HG03097 (cell line): ENCODE data around the gene COL20A1.

Experiments used
- ATAC-seq: cut with Tn5 transposase; IDR thresholded peaks from one replicate; pipeline ENCODE4 v1.9.1; 2021; ENCODE audit not compliant: unreplicated experiment, low FRiP score

The COL20A1 gene

DNA sequence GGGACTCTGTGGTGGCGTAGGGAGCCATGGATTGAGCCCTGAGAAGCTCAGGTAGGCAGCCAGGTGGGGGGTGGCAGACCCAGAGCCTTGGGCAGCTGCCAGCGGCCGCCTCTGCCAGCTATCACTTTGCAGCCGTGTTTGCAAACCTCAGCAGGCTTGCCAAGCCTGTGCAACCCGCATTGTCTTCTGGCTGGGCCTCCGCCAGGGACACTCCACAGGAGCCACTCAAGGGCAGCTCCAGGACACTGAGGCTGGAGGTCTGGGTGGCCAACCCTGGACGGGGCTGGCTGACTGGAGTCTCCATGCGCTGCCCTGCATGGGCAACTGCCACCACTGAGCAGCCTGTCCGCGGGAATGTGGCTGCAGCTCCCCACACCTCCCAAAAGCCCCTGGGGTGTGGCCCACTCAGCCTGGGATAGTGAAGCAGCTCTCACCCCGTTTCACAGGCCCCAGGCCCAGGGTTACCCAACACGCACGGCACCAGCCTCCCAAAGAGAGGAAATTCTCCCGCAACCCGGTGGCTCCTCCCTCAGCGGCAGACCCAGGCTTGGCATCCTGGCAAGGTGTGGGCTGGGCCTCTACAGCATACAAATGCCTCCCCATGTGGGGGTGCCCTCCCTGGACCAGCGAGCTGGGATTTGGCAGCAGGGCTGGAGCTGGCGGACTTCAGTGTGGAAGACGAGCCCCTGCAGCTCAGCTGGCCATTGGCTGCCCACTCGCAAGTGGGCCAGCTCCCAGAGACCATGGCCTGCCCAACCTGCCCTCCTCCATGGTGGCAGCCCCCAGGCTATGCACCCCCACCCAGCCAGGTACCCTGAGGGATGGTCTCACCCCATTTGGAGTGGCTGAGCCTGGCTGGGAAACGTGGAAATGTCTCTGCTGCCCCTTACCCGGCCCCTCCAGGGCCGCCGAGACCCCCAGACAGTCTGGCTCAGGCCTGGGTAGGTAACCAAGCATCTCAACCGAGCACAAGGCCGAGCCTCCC lies 65.2 kb downstream of the COL20A1 start:
- ATAC-seq, result no peak

DNA sequence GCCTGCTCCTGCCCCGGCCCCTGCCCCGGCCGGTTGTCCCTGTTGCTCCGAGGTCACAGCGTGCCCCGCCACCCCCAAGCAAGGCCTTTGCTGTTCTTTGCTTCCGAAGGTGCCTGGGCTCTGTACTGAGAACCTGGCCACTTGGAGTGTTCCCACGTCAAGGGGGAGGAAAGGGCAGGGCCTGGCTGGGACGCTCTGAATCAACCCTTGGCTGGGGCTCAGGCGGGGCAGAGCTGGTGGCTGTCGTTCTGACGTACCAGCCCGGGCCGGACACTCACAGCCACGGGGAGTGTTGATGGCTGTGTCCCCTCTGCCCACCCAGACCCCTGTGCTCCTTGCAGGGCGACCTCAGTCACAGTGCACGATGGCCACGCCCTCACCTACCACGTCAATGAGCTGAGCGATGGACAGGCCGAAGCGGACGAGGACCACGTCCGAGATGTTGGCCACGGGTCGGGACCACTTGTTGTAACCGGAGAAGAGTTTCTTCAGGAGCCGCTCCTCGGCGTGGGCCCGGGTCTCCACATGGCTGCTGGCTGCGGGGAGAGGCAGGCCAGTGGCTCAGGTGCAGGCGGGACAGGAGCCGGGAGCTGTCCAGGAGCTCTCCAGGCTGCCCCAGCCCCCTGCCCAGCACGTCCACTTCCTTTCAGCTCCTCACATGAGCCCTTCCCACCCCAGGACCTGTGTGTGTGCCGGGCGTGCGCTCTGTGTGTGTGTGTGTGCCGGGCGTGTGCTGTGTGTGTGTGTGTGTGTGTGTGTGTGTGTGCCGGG lies 66.4 kb downstream of the COL20A1 start:
- no peak for ATAC-seq

DNA sequence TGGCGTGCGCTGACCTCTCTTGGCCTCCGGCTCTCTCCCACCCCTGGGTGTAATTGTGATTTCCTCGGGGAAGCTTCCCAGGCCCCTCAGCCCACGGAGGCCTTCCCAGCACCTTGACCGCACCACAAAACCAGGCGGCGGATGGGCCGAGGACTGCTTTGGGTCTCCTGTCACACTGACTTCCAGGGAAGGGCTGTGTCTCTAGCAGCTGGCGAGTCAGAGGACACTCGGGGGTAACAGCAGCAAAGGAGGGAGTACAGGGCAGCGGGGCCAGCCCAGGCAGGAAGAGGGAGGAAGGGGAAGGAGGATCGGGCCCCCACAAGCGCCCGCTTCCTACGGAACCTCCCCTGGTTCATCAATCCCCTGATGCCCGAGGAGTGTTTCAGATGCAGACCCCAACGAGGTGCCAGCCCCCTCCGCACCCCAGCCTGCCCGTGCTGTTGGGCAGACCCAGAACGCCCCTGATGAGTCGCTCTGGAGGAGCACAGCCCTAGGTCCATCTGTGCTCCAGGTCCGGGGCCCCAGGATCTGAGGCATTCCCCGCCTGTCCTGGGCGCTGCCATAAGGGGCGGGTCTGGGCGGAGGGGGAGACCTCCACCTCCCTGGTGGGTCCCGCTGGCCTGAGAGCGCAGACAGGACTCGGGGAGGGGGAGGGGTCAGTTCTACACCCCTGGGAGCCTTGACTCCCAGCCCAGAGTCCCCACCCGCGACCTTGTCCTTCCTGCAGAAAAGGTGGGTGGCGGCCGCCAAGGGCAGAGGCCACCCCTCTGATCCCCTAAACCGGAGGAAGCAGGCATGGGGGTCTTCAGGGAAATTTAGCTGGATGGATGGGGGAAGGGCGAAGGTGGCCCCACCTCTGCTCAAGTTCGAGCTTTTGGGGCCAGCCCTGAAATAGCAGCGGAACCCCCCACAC lies 67.2 kb downstream of the COL20A1 start:
- no peak for ATAC-seq

DNA sequence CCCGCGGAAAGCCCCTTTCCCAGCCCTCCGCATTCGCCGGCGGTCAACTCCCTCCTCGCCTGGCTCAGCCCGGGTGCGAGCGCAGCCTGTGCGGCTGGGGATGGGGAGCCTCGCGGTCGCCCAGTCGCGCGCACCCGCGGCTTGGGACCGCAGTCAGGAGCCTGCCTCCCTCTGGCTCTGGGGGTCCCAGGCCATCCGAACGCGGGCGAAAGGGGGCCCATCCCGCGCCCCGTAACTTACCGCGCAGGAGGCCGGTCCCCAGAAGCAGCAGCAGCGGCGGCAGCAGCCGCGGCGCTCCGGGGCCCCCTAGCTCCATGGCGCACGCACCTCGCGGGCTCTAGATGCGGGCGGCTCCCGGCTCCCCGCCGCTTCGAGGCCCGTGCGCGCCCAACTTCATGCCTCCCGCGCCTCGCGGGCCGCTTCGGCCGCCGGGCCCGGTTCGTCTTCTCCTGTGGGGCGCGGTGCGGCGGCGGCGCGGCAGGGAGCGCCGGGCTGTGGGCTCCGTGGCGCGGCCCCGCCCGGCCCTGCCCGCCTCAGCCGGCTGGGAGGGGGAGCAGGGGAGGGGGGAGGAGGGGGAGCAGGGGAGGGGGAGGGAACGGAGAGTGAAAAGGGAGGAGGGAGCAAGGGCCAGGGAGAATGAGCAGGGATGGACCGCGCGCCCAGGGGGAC lies 68.0 kb downstream of the COL20A1 start, which contains the start of gene CHRNA4:
Gene CHRNA4 (minus strand): TSS at position 500 of the 669 bp plus-strand sequence. CDS start 184 bp downstream, at position 316.
- ATAC-seq, result no peak

DNA sequence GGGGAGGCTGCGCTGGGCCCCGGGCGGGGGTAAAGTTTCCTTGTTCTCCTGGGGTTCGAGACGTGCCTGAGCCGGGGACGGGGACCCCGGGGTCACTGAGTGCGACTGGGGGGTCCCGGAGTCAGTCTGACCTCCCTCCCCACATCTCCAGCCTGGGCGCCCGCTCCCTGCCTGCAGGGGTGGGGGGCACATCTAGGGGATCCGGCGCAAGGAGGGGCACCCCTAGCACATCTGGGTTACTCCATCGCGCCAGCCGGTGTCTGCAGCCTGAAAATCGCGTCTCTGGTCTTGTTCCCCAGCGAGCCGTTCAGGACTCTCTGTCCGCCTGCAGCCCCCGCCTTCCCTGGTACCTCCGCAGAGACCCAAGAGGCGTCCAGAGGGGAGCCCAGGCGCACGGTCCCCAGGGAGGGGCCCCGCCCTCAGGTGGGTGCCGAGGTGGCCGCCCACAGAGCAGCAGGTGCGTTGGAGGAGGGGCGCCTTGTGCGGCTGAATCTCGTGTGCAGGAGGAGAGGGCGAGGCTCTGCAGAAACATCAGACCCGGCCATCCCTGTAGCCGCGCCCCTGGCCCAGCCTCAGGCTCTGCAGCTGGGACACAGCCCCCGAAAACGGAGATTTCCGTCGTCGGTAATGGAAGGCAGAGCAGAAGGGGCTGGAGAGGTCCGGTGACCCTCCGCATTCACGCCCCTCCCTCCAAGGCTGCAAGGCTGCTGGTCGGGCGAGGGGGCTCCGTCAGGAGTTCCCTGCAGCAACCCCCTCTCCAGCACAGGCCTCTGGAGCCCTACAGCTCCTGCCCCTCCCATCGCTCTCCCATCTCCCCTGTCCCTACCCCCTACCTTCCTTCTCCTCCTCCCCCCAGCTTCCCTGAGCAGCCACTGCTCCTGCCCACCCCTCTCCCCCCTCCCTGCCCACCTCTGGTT lies 68.8 kb downstream of the COL20A1 start:
- no peak for ATAC-seq

DNA sequence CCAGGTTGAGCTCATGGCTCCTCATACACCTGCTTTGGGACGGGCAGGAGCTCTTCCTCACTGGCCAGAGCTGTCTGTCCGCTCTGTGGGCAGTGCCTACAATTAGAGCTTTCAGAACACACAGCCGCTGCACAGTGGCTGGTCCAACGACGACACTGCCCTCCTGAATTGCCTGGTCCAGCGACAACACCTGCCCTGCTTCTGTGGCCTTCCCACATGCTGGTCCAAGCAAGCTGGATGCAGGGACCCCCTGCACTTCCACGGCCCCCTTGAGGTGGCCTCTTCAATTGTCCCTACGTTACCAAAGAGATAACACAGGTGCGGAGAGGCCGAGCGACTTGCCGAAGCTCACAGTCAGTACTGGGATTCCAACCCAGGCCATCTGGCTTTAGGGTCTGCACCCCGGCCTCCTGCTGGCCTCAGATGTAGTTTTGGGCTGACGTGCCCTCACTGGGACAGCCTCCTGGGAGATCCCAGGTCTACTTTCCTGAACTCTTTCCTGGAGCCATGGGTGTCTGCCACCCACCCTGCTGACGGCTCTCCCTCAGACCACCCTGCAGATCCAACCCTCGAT lies 69.5 kb downstream of the COL20A1 start:
- ATAC-seq, result no peak

DNA sequence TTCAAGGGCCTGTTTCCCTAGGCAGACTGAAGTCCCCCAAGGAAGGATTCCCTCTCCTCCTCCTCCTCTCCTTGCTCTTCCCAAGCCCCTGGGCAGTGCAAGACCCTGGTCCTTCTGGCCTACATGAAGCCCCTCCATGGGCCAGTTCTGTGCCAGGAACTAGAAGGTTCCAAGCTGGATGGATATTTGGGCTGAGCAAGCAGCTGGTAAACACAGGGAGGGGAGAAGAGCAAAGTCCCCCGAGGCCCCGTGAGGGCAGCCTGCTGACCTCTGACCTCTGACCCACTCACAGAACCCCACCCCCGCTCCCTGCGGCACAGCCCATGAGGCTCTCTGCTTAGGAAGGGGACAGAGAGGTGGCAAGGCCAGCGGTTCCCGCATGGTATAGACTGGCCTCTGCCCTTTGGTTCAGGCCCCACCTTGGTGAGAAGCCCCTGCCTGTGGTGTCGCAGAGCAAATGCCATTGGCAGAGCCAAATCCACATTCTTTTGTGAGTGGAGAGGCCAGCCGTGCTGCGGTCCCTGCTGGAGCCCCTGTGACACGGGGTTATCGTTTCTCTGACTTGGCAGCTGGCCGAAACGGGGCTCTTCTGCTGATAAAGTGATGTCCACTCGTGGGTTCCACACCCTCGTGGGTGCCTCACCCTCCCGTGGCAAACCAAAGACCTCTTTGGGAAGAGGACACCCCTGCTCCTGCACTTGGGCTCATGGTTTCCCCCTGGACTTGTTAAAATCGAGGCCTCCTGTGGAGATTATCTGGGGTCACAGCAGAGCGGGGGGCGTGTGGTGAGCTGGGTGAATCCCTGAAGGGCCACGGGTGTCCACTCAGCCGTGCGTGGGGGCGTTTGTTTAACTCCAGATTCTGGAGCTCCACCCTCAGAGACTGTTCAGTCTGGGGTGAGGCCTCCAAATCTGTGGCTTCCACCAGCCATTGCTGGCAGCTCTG lies 70.3 kb downstream of the COL20A1 start:
- ATAC-seq, result no peak

DNA sequence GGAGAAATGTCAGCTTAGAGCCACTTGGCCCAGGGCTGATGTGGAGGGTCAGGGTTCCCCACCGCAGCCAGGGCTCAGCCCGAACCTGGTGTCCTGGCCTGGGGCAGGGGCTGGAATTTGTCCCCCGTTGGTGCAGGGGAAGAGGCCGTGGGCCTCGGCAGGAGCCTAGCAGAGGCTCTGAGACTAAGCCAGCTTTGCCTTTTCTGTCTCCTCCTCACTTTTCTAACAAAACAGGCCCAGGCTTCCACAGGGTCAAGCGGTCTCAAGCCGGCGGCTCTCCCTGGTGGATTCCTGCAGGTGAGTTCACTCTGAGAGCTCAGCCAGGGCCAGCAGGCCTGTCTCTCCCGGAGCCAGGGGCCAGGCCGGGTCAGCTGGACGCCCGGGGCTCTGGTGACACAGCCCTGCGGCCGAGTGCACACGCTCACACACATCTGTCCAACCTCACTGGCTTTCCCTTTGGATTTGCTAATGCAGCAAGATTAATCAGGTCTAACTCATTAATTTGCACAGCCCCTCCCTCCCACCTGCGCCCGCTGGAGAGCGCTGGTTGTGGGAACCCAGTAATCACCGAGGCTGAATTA lies 71.1 kb downstream of the COL20A1 start:
- no peak for ATAC-seq

DNA sequence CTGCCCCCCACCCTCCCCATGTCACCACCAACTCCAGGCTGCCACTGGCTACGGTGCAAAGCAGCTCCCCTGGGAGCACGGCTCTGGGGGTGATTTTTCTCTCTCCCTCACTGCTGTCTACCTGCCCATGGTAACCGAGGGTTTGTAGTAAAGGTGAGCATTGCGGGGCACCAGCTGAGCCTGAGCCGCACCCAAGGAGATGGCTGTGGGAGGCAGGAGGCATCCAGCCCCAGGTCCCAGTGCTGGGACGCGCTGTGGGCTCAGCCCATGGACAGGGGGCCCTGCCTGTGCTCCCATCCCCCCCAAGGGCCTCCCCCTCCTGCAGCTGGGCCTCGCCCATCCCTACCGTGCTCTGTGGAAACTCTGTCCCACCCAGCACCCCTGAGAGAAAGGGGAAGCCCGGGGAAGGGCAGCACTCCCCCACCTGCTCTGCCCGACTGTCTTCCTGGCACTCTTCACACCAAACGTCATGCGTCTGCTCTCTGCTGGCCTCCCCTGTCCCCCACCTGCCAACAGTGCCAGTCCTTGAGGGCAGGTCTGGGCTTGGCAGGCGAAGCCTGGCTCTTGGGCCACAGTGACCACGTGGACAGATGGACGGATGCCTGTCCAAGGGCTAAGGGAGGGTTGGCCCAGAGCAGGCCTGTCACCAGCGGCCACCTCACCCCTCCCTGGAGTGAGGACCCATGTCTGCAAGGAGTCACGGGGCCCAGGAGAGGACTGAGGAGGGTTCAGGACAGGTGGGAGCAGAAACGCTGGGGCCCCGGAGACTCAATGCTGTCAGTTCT lies 72.0 kb downstream of the COL20A1 start:
- no peak for ATAC-seq

DNA sequence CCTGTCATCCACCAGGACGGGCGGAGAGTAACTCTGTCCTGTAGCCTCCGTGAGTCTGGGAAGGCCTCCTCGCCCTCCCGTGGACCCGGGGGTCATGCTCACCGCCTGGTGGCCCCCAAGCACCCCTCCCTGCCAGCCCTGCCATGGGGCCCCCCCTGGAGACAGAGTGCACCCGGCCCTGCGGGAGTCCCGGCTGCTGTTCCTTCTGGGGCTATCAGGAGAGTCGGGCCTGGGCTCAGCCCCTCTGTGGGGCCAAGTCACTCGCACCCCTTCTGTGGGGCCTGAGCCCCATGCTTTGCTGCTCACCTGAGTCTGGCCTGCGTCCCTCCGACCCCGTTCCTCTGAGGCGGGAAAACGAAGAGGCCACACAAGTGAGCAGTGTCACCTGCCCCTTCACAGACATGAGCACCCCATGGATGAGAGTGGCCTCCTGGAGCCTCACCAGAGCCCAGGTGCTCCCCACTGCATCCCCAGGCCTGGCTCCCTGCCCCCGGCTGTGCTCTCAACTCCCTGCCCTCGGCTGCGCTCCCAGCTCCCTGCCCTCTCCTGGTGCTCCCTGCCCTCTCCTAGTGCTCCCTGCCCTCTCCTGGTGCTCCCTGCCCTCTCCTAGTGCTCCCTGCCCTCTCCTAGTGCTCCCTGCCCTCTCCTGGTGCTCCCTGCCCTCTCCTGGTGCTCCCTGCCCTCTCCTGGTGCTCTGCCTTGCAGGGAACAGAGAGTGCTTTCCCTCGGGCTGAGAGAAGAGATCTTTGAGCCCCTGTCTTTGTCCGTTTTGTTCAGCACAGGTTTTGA lies 72.8 kb downstream of the COL20A1 start:
- no peak for ATAC-seq

DNA sequence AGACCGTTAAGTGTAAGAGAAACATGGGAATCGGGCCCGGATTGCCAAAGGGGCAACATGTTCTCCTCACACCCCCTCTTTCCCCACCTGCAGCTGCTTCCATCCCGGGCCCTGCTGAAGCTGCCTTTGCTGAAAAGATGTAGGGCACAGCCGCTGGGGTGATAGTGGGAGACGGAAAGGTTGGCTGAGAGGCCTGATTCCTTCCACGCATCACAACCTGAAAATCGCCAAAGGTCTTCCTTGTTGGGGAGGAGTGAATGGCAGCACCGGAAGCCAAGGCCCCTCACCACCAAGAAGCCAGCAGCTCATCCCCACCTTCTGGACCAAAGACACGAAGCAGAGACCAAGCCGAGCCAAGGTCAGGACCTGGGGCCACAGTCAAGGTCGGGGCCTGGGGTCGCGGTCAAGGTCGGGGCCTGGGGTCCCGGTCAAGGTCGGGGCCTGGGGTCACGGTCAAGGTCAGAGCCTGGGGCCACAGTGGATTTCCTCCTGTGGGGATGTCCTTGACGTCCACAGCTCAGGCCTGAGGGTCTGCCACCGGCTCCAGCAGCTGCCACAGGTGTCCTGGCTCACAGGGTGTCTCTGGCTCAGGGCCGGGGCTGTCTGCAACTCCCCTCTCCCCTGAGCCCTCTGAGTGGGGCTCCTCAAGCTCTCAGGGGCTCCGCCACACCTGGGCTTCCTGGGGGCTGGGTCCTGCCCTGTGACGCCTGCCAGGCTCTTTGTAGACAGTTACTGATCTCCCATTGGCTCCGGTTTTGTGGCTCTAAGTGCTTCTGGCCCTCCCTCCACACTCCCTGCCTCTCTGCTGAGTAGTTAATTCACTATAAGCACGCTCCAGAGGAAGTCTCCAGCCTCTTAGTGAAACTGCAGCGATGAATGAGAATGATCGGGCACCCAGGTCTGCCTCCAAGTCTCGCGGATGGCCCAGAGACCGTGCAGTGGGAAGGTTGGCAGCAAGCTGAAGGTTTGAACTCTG lies 73.7 kb downstream of the COL20A1 start:
- ATAC-seq, result no peak

DNA sequence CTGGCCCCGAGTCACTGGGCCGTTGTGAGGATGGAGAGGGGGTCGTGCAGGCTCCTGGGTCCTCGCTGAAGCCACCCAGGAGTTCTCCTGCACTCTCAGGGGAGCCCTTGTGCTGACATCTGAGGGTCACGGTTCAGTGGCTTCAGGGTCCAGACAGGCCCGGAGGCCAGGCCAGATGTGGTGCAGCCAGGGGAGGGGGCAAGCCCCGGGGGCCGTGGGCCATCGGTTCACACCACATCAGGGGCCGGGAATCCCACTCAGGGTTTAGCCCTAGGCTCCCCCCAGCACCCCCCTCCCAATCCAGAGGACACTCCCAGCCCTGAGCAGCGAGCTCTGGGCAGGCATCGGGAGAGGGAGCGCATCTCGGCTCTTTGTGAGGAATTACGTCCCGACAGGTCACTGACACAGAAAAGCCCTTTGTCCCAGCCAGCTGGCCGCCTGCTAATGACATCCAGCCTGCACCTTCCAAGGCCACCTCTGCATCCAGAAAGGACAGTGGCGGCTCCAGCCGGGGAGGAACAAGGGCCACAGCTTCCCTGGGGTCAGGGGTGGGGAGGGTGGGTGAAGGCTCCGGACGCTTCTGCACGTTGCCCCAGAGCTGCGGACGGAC lies 74.6 kb downstream of the COL20A1 start:
- no peak for ATAC-seq

DNA sequence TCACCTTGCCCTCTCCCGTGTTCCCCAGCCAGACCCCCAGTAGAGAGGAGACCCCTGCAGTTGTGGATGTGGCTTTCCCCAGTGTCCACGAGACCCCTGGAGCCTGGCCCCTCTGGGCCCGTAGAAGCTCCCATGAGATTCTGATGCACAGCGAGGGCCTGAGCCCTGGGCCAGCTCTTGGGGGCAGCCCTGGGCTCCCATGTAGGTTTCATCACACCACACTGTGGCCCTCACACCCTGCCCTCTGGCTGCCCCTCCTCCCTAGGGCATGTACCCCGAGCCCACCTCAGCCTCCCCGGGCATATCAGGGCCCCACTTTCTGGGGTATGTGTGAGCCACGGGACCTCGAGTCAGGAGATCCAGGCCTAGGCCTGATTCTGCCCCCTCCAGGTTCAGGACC lies 75.2 kb downstream of the COL20A1 start:
- ATAC-seq, result no peak

DNA sequence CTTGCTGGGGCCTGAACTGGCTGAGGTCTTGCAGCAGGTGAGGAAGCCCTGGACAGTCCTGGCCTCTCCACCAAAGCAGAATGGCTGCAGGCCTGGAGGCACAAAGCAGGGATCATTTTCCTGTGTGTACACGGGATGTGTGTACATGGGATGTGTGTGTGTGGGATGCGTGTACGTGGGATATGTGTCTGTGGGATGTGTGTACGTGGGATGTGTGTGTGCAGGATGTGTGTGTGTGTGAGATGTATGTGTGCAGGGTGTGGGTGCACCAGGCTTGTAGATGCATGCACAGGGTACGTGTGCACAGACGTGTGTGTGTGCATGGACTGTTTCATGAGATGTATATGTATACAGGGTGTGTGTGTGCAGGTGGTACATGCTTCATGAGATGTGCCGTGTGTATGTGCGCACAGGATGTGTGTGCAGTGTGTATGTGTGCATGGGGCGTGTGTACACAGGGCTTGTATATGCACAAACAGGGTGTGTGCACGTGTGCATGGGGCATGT lies 76.1 kb downstream of the COL20A1 start:
- no peak for ATAC-seq
